ENCODE results near the gene IGF1.

DNA sequence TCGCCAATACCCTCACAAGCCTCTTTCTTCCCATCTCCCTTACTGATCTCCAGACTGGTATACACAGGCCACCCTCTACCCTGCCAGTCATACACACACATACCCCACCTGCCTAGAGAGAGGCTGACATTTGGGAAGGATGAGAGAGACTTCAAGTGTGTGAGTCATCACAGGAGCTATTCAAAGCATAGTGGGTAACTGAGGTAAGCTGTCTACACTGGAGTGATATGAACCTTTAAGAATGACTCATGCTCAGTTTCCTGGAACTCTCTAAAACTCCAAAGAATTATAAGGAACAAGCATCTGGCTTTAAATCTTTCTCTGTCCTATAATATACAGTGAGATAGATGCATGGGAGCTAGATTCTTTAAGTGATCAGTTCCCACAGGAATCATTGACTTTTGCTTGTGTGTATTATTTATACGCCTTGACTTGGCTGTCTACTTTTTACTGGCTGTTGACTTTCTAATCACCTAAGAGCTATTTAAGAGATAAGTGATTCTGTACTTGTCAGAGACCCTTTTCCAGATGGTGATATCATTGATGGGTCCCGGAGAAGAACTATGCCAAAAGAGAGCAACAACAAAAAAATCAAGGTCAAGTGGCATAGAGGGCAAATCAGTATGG, 5.8 kb downstream of the IGF1 start:
- TF ChIP-seq, protein P1, sequence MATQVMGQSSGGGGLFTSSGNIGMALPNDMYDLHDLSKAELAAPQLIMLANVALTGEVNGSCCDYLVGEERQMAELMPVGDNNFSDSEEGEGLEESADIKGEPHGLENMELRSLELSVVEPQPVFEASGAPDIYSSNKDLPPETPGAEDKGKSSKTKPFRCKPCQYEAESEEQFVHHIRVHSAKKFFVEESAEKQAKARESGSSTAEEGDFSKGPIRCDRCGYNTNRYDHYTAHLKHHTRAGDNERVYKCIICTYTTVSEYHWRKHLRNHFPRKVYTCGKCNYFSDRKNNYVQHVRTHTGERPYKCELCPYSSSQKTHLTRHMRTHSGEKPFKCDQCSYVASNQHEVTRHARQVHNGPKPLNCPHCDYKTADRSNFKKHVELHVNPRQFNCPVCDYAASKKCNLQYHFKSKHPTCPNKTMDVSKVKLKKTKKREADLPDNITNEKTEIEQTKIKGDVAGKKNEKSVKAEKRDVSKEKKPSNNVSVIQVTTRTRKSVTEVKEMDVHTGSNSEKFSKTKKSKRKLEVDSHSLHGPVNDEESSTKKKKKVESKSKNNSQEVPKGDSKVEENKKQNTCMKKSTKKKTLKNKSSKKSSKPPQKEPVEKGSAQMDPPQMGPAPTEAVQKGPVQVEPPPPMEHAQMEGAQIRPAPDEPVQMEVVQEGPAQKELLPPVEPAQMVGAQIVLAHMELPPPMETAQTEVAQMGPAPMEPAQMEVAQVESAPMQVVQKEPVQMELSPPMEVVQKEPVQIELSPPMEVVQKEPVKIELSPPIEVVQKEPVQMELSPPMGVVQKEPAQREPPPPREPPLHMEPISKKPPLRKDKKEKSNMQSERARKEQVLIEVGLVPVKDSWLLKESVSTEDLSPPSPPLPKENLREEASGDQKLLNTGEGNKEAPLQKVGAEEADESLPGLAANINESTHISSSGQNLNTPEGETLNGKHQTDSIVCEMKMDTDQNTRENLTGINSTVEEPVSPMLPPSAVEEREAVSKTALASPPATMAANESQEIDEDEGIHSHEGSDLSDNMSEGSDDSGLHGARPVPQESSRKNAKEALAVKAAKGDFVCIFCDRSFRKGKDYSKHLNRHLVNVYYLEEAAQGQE (IDR thresholded peaks at IDR 0.05; ENCODE audit: low read depth, low read length), result no peak
- TF ChIP-seq PBX3 (IDR thresholded peaks at IDR 0.05; ENCODE audit: insufficient replicate concordance, low read depth, low read length) (no peak), POLR2AphosphoS5 (IDR thresholded peaks at IDR 0.05; ENCODE audit: low read length) (no peak), HDAC2 (IDR thresholded peaks at IDR 0.05) (no peak), USF1 (IDR thresholded peaks at IDR 0.05; ENCODE audit: borderline replicate concordance, extremely low read length, insufficient read depth, low read depth, low read length) (no peak), SMAD1 (IDR thresholded peaks at IDR 0.05; ENCODE audit: low read depth, partially characterized antibody) (no peak), RFX5 (IDR thresholded peaks at IDR 0.05; ENCODE audit: low read depth, low read length) (no peak), SIN3A (IDR thresholded peaks at IDR 0.05; ENCODE audit: low read depth, low read length) (no peak), TCF7 (IDR thresholded peaks at IDR 0.05; ENCODE audit: borderline replicate concordance) (no peak)
- TF ChIP-seq, protein P2, sequence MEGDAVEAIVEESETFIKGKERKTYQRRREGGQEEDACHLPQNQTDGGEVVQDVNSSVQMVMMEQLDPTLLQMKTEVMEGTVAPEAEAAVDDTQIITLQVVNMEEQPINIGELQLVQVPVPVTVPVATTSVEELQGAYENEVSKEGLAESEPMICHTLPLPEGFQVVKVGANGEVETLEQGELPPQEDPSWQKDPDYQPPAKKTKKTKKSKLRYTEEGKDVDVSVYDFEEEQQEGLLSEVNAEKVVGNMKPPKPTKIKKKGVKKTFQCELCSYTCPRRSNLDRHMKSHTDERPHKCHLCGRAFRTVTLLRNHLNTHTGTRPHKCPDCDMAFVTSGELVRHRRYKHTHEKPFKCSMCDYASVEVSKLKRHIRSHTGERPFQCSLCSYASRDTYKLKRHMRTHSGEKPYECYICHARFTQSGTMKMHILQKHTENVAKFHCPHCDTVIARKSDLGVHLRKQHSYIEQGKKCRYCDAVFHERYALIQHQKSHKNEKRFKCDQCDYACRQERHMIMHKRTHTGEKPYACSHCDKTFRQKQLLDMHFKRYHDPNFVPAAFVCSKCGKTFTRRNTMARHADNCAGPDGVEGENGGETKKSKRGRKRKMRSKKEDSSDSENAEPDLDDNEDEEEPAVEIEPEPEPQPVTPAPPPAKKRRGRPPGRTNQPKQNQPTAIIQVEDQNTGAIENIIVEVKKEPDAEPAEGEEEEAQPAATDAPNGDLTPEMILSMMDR (IDR thresholded peaks at IDR 0.05 in 2 of 3, conservative IDR thresholded peaks at IDR 0.05 in 1 of 3; ENCODE audit: control insufficient read depth in 2 of 3, extremely low read depth in 1 of 3, insufficient read depth in 1 of 3, low read depth in 3 of 3, low read length in 3 of 3), result no peak
- TF ChIP-seq, protein P3, sequence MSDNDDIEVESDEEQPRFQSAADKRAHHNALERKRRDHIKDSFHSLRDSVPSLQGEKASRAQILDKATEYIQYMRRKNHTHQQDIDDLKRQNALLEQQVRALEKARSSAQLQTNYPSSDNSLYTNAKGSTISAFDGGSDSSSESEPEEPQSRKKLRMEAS (IDR thresholded peaks at IDR 0.05; ENCODE audit: low read depth, low read length), result no peak
